Sigmoid colon (tissue), 3 donors: ENCODE data around the gene NUDT22.

ENCODE experiments used
- POLR2A ChIP-seq, 2 donors: fragments of 450-650 bp; IDR thresholded peaks; one replicate each; pipeline ENCODE4 v1.6.1; 2016; ENCODE audit warnings: antibody characterized with exemption in 2 of 2, mild to moderate bottlenecking in 2 of 2, moderate library complexity in 2 of 2
- TF ChIP-seq, protein P1 (sequence below), 4 experiments: fragments of 450-650 bp in 3 of 4; fragments of 200-600 bp in 1 of 4; IDR thresholded peaks; one replicate each; pipeline ENCODE4 v1.5.1; 2016 to 2019; ENCODE audit warnings: antibody characterized with exemption in 4 of 4, mild to moderate bottlenecking in 3 of 4, moderate library complexity in 2 of 4

DNA sequence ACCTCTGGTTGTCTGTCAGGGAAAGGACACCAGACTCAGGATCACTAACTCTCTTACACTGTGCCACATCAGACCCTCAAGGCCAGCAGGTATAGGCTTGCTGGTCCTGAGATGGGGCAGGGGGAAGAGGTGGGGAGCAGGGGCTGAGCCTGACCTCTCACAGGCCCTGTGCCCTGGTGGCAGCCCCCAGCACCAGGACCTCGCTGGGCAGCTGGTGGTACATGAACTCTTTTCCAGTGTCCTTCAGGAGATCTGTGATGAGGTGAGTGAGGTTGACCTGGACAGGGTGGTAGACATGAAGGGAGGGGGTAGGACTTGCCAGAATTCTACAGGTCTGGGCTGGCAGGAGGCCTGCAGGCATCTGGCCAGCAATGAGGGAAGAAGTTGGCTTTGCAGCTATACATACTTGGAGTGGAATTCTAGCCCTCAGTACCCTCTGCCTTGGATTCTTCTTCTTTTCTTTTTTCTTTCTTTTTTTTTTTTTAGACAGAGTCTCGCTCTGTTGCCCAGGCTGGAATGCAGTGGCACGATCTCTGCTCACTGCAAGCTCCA lies 1.4 kb downstream of the NUDT22 start:
- TF ChIP-seq, protein P1, sequence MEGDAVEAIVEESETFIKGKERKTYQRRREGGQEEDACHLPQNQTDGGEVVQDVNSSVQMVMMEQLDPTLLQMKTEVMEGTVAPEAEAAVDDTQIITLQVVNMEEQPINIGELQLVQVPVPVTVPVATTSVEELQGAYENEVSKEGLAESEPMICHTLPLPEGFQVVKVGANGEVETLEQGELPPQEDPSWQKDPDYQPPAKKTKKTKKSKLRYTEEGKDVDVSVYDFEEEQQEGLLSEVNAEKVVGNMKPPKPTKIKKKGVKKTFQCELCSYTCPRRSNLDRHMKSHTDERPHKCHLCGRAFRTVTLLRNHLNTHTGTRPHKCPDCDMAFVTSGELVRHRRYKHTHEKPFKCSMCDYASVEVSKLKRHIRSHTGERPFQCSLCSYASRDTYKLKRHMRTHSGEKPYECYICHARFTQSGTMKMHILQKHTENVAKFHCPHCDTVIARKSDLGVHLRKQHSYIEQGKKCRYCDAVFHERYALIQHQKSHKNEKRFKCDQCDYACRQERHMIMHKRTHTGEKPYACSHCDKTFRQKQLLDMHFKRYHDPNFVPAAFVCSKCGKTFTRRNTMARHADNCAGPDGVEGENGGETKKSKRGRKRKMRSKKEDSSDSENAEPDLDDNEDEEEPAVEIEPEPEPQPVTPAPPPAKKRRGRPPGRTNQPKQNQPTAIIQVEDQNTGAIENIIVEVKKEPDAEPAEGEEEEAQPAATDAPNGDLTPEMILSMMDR (IDR thresholded peaks at IDR 0.05) = no peak
- TF ChIP-seq POLR2A (IDR thresholded peaks at IDR 0.05) = no peak
